Testis (tissue), 2 donors: ENCODE measurements around the gene SBK1.

Source experiments
- POLR2A ChIP-seq: fragments of 450-650 bp; IDR thresholded peaks from one replicate; pipeline ENCODE4 v1.6.1; 2017; ENCODE audit warnings: antibody characterized with exemption, mild to moderate bottlenecking, moderate library complexity
- TF ChIP-seq, protein P1 (sequence below), 3 experiments: fragments of 450-650 bp in 2 of 3; fragments of 200-600 bp in 1 of 3; sonication (generic) in 1 of 3; IDR thresholded peaks; one replicate each; pipeline ENCODE4 v1.5.1; 2016 to 2019; ENCODE audit warnings: antibody characterized with exemption in 3 of 3, mild to moderate bottlenecking in 2 of 3, moderate library complexity in 1 of 3

- TF ChIP-seq, protein P1, sequence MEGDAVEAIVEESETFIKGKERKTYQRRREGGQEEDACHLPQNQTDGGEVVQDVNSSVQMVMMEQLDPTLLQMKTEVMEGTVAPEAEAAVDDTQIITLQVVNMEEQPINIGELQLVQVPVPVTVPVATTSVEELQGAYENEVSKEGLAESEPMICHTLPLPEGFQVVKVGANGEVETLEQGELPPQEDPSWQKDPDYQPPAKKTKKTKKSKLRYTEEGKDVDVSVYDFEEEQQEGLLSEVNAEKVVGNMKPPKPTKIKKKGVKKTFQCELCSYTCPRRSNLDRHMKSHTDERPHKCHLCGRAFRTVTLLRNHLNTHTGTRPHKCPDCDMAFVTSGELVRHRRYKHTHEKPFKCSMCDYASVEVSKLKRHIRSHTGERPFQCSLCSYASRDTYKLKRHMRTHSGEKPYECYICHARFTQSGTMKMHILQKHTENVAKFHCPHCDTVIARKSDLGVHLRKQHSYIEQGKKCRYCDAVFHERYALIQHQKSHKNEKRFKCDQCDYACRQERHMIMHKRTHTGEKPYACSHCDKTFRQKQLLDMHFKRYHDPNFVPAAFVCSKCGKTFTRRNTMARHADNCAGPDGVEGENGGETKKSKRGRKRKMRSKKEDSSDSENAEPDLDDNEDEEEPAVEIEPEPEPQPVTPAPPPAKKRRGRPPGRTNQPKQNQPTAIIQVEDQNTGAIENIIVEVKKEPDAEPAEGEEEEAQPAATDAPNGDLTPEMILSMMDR (IDR thresholded peaks at IDR 0.05), result no peak
- TF ChIP-seq POLR2A, result no peak
Observed at GRCh38 chr16:28297308-28297707, 5.0 kb downstream of the SBK1 start.
